ENCODE data around the gene TRIM37.
A peak's percentile ranks its signal among the peaks of the same experiment; 100 is the strongest.

Gene TRIM37

DNA sequence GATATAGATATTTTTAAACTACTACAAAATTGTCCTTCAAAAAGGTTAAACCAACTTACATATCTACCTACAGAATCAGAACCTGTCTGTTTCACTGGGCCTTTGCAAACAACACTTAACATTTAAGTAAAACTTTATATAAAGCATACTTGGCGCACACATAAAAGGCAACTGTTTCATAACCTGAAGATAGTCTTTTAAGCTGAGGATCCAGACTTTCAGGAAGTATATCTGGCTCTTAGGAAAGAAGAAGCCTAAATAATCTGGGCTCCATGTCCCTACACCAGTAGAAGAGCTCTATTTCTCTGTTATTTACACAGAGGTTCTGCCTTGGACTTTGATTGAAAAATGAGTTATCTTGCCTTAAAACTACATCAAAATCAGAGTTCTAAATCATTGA, 75.9 kb downstream of the TRIM37 start:
- DNase-seq = no peak

DNA sequence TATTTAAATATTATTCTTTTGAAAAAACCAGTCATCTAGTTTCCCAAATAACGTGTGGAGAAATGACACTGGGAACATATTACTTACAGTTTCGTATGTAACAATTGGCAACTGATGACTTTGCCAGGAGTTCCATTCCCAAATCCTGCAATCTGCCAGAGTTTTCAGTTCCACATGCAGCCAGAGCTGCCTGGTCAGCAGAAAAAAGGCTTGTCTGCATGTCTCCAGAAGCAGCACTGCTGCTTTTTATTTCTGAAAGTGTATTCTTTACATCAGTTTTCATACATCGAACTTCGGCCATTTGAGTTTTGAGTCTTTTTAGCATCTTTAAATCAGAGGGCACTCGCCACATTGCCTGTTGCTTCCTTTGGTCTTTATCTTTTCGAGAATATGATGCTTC, 78.4 kb downstream of the TRIM37 start:
- DNase-seq = no peak

DNA sequence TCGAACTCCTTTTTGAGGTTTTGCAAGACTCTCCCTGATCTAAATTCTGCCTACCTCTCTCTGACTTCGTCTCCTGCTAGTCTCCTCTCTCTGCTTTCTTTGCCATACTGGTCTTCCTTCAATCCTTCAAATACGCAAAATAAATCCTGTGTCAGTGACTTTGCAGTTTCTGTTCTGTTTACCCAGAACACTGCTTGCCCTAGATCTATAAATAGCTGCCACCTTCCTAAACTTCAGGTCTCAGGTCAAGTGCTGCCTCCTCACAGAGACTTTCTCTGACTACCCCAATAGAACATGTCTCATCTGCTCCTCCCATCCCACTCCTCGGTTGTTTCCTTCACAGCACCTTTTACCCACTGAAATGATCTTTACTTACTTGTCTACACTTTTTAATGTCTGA, 78.9 kb downstream of the TRIM37 start:
- no peak for DNase-seq

- DNase-seq = no peak
Observed at GRCh38 chr17:59026176-59026939, 80.3 kb downstream of the TRIM37 start.

- no peak for DNase-seq
Observed at GRCh38 chr17:59024916-59025315, 81.8 kb downstream of the TRIM37 start.

- no peak for DNase-seq
Observed at GRCh38 chr17:59018019-59018418, 88.7 kb downstream of the TRIM37 start.

DNA sequence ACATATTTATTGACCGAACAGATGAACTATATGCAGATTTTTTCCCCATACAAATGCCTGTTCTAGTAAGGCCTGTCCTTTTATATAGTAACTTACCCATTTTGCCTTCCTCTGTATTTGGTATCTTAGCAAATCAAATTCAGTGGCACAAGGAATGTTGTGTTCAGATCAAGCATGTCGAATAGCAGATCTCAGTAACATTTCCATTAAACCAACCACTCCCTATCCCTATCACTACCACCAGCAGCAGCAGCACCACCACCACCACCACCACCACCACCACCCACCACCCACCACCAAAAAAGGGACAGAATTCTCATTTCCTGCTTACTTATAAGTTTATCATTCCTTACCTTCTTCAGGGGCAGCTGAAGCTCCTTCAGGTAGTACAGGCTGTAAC, 94.7 kb downstream of the TRIM37 start:
- no peak for DNase-seq

- no peak for DNase-seq
Observed at GRCh38 chr17:59010026-59010425, 96.7 kb downstream of the TRIM37 start.

- no peak for DNase-seq
Observed at GRCh38 chr17:59008737-59009136, 97.9 kb downstream of the TRIM37 start.

DNA sequence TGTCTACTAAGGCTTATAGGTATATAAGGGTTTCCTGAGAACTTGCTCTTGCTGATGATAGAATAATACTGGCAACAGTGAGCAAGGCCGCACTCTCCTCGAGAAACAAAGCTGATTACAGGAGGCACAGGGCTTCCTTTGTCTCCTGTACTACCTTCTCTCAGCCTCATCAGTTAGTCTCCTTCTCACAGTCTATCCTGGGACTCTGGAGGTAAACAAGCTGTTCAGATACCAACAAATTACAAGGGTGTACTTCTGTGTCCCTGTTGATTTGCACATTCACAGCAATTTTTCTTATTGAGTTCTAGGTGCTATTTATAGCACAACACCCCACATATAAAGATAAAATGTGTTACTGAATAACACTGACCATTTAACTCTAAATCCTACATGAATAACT, 98.7 kb downstream of the TRIM37 start:
- DNase-seq = no peak

DNA sequence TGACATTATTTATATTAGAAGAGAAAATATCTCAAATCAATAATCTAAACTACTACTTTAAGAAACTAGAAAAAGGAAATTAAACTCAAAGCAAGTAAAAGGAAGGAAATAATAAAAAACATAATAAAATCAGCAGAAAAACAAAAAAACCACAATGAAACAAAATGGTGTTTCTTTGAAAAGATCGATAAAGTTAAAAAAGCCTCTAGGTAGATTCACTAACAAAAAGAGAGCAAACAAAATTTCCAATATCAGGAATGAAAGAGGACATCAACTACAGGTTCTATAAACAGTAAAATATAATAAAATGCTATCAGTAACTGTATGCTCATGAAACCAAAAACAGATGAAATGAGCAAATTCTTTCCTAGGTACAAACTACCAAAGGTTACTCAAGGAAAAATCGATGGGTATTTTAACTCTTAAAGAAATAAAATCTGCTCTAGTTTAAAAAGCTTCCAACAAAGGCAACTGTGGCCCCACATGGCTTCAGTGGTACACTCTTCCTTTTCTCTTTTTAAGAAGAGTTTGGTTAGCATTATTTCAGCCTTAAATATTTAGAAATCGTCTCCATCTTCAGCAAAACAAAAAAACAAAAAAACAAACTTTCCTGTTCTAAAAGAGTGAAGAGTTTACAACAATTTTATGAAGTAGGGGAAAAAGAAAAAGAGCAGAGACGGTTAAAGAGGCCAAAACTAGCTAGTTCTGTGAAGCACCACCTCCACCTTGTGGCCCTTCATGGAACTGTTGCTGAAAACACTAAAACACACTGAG, 102.2 kb downstream of the TRIM37 start:
- DNase-seq = peak; percentile 69

DNA sequence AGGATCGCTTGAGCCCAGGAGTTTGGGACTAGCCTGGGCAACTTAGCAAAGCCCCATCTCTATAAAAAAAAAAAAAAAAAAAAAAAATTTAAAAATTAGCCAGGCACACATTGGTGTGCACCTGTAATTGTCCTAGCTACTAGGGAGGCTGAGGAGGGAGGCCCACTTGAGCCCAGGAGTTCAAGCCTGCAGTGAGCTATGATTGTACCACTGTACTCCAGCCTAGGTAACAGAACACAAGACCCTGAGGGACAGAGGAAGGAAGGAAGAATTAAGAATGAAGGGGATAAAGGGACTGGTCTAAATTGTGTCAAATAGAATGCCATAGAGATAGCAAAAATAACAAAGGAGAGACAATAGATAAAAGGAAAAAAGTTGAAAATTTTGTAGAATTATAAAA, 102.8 kb downstream of the TRIM37 start:
- no peak for DNase-seq

DNA sequence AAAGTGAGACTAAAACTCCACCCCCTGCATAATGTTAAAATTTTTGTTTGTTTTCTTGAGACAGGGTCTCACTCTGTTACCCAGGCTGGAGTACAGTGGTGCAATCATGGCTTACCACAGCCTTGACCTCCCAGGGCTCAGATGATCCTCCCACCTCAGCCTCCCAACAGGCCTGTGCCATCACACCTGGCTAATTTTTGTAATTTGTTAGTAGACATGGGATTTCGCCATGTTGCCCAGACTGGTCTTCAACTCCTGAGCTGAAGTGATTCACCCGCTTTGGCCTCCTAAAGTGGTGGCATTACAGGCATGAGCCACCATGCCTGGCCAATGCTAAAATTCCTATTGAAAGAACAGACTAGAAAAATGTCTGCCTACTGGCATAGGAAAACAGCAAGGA, 103.8 kb downstream of the TRIM37 start:
- no peak for DNase-seq

- no peak for DNase-seq
Observed at GRCh38 chr17:59002126-59002525, 104.6 kb downstream of the TRIM37 start.

DNA sequence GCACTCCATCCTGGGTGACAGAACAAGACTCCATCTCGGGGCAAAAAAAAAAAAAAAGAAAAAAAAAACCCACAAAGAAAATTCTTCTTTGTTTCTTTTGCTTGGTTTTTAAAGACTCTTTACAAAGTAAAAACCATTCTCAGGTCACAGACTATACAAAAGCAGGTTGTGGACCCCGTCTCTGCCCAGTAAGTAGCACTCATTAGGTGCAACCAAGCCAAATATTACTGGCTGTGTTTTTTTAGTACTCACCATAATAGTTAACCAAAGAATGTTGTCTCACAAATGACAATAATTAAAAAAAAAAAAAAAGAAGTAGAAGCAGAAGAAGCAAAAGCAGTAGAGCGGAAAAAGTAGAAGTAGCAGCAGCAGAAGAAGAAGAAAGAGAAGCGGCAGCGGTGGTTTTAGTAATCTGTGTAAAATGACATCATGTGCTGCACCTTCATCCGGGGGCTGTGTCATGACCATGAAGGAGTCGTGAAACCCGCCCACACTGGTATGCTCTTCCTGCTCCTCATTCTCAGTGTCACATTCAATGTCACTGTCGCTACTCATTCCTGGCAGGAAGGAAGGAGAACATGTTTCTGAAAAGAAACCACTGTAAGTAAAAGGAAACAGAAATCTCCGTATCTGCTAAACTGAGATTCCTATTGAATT, 105.4 kb downstream of the TRIM37 start:
- peak; percentile 62 for DNase-seq

- DNase-seq = no peak
Observed at GRCh38 chr17:59000022-59000421, 106.7 kb downstream of the TRIM37 start.

- DNase-seq = no peak
Observed at GRCh38 chr17:58999500-58999899, 107.2 kb downstream of the TRIM37 start.

DNA sequence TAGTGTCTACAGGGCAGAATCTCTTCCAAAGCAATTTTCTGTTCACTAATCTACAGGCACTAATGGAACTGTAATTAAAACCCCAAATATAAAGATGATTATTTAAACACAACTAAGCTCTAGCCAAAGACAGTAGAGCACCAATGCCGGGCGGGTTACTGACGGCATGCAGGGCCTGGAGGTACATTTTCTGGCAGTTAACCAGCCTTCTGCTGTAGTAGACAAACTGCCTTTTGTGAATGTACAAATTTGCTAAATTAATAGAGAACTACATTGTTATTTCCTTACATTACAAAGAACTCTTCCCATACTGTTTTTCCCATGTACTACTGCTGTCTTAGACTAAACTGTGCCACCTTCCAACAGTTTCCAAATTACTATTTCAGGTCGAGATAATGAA, 107.8 kb downstream of the TRIM37 start:
- DNase-seq = no peak

GRCh38 chr17:58997756-58998553, 108.7 kb downstream of the TRIM37 start:
- no peak for DNase-seq

DNA sequence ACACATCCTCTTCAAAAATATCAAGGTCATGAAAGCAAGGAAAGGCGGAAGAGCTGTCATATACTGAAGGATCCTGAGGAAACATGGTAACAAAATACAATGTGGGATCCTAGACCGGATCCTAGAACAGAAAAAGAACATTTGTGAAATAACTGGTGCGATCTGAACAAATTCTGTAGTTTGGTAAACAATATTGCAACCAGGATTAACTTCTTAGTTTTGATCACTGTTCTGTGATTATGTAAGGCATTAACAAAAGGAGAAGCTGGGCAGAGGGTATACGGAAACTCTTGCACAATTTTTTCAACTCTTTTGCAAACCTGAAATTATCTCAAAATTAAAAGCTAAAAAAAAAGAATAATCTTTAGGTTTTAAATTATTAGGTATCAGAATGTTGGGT, 109.7 kb downstream of the TRIM37 start:
- no peak for DNase-seq

DNA sequence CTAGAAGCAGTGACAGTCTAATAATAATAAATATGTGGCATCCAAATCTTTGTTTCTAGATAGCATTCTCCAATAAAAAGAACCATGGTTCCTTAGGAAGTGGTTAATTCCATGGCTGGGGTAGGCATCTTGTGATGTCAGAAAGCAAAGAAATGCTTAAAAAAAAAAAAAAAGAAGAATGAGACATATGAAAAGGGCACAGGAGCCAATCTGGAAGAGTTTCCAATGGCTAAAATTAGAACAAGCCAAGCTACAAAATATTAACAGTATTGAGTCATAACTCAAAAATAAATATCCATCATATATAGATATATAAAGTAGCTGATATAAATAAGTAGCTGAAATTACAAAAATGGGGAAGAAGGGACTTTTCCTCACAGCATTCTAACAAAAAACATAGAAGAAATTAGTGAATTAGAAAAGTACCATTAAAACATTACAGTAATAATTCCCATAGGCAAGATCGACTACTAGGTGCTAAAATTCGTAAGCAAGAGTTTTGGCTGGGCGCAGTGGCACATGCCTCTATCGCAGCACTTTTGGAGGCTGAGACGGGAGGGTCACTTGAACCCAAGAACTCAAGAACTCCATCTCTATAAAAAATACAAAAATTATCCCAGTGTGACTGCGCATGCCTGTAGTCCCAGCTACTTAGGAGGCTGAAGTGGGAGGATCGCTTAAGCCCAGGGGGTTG, 111.3 kb downstream of the TRIM37 start:
- no peak for DNase-seq

DNA sequence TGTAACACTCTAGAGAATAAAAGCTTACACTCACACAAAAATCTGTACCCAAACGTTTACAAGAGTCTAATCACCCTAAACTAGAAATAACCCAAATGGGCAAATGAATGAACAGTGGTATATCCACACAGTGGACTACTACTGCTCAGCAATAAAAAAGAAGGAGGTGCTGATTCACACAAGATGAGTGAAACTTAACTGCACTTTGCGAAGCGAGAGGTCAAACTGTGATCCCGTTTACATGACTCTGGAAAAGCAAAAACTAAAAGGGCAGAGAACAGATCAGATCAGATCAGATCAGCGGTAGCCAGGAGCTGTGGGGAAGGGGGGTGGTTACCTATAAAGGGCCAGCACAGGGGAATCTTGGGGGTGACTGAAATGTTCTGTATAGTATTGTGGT, 113.4 kb downstream of the TRIM37 start:
- no peak for DNase-seq

All from activated gamma-delta T cell treated with Interleukin-2 at 50 U/mL for 16 hours (primary cell).